ENCODE data around the gene PIGU. TPM values are rescaled to one million over a fixed set of nuclear protein-coding genes. Genes with fewer than 3 reads are reported as not detected.

PIGU gene
- total and polyA plus RNA-seq, 2 donors (not counting 3 experiments of a cell fraction or from before 2014, with no cell fraction given) = 20.3 to 81.8 TPM

GRCh38 chr20:34535301-34535840, 141.5 kb downstream of the PIGU start:
- intact Hi-C loops (cut with micrococcal nuclease) = no loop called here
- FAIRE-seq (no peak), DNase-seq (ENCODE audit: low read depth, low spot score) (no peak)
- Histone ChIP-seq H2AFZ (ENCODE audit: low read depth, low read length) (no peak overlapping the region), H3K27ac (ENCODE audit: insufficient read depth, low read depth, low read length) (no peak overlapping the region), H4K20me1 (replicated peaks; ENCODE audit: control insufficient read depth, extremely low read depth, insufficient read depth, low read length) (no peaks in the 10 kb centered on the region), H3K4me3 (replicated peaks in 1 of 3; ENCODE audit: insufficient read depth in 1 of 3, low read depth in 1 of 3, low read length in 3 of 3) (no peak overlapping the region), H3K36me3 (ENCODE audit: control insufficient read depth in 2 of 2, extremely low read depth in 1 of 2, insufficient read depth in 2 of 2, low read length in 2 of 2) (peaks cover 9 to 43% of the 10 kb centered on the region in 2 experiments), H3K9ac (replicated peaks; ENCODE audit: extremely low read depth, insufficient read depth, low read length) (no peak overlapping the region), H3K9me1 (replicated peaks; ENCODE audit: control insufficient read depth, extremely low read depth, insufficient read depth, low read length) (no peaks in the 10 kb centered on the region), H3K27me3 (ENCODE audit: control insufficient read depth in 2 of 2, insufficient read depth in 2 of 2, low read length in 2 of 2) (no peaks in the 10 kb centered on the region), H3K9me3 (replicated peaks; ENCODE audit: control insufficient read depth, insufficient read depth, low read length) (no peaks in the 10 kb centered on the region), H3K4me1 (ENCODE audit: control insufficient read depth, extremely low read depth, insufficient read depth, low read length) (no peaks in the 10 kb centered on the region), H3K79me2 (ENCODE audit: control insufficient read depth, insufficient read depth, low read length) (peaks cover 6% of the 10 kb centered on the region), H3K4me2 (ENCODE audit: insufficient read depth, low read length) (no peak overlapping the region)
- no TSS peak for BruUV-seq (replicated peaks)
- ChIA-PET CTCF (interaction anchor here (2.2 to 5.6 kb wide), 2 partner anchors 172 to 234 kb away, joined by 15 to 53 read pairs; no protein-coding TSS in a partner anchor), POLR2A (no interaction called here)
- dilution Hi-C loops (cut with MboI; ENCODE audit: extremely low pct_ligation_motif_present, low sequenced_read_pairs) = no loop called here
- TF ChIP-seq GATA2 (IDR thresholded peaks at IDR 0.05; ENCODE audit: insufficient read depth, insufficient read length, low read depth, low read length) (no peak), CTCF (IDR thresholded peaks at IDR 0.05; ENCODE audit: extremely low read depth in 1 of 2, insufficient read depth in 1 of 2, low read depth in 1 of 2, low read length in 2 of 2) (no peak), POLR2AphosphoS5 (IDR thresholded peaks at IDR 0.05; ENCODE audit: insufficient read depth, low read depth, low read length) (no peak), MYC (IDR thresholded peaks at IDR 0.05; ENCODE audit: low read depth, low read length) (no peak), MAX (IDR thresholded peaks at IDR 0.05; ENCODE audit: insufficient read depth, insufficient read length) (no peak), FOS (IDR thresholded peaks at IDR 0.05; ENCODE audit: borderline replicate concordance, insufficient read depth, low read length) (no peak), JUN (IDR thresholded peaks at IDR 0.05; ENCODE audit: borderline replicate concordance, insufficient read depth, insufficient read length, low read depth) (no peak), POLR2A (IDR thresholded peaks at IDR 0.05; ENCODE audit: low read depth, low read length) (no peak), EZH2 (IDR thresholded peaks at IDR 0.05; ENCODE audit: borderline replicate concordance, low read depth, low read length, severe bottlenecking) (no peak)

Data from endothelial cell of umbilical vein (primary cell).